ENCODE measurements around the gene LTBP4. TPM values are rescaled to one million over a fixed set of nuclear protein-coding genes. Genes with fewer than 3 reads are reported as not detected.
"Not testable (repeated sequence)": the region's sequence is repeated elsewhere in the genome, so short reads cannot be mapped to it uniquely, and the experiment has no call there.

LTBP4 gene
- total and polyA plus RNA-seq, 2 of the 13 experiments (the other 11 are each of a cell fraction or from before 2014, with no cell fraction given) = 0.86 to 2.3 TPM

DNA sequence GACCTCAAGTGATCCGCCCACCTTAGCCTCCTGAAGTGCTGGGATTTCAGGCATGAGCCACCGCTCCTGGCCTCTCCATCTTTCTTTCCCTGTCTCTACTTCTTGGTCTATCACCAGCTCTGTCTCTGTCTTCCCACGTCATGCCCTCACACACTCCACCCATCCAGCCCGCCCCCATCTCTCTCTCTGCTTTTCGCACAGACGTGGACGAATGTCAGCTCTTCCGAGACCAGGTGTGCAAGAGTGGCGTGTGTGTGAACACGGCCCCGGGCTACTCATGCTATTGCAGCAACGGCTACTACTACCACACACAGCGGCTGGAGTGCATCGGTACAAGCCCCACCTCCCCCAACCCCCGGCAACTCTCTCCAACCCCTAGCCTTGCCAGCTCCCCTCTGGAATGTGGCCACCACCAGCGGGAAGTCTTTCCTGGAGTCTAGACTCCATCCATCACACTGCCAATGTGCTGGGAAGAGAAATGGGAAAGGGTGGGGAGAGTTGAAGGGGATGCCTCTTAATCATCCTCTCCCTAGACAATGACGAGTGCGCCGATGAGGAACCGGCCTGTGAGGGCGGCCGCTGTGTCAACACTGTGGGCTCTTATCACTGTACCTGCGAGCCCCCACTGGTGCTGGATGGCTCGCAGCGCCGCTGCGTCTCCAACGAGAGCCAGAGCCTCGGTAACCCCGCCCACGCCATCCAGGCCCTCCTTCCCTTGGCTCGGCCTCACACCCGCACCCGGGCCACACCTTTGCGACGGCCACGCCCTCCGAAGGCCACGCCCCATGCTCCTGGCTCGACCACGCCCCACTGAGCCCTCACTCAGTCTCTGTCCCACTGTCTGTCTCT is 22.5 kb downstream of the LTBP4 start:
- 36% methylated on average over 29 of the region's 41 CpGs for WGBS (ENCODE audit: low lambda C conversion rate)
- POLR2A ChIA-PET = no interaction called here

DNA sequence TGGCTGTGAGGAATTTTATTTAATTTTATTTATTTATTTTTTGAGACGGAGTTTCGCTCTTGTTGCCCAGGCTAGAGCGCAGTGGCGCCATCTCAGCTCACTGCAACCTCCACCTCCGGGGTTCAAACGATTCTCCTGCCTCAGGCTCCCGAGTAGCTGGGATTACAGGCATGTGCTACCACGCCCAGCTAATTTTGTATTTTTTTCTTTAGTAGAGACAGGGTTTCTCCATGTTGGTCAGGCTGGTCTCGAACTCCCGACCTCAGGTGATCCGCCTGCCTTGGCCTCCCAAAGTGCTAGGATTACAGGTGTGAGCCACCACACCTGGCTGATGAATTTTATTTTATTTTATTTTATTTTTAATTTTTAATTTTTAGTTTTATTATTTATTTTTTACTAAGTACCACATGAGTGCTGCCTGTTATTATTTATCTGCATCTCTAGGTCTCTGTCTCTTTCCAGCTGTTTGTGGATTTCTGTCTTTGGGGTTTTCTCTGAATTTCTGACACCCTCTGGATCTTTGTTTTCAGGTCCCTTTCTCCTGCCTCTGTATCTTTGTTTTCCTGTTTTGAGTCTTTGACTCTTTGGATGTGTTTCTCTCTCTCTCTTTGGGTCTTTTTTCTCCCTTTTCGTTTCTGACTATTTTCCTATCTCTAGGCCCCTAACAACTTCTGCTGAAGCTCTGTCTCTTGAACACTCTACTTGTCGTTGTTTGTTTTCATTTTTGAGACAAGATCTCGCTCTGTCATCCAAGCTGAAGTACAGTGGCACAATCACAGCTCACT is 23.4 kb downstream of the LTBP4 start:
- DNase-seq (ENCODE audit: low spot score); BruUV-seq (replicated peaks); H3K27me3 ChIP-seq (ENCODE audit: control insufficient read depth in 1 of 2, insufficient read depth in 2 of 2, low read length in 2 of 2); H4K20me1 ChIP-seq (ENCODE audit: insufficient read depth, low read length); H3K4me2 ChIP-seq (ENCODE audit: low read depth, low read length); H3K9me3 ChIP-seq (ENCODE audit: low read length); H3K9ac ChIP-seq (ENCODE audit: insufficient read depth, low read depth, low read length); H2AFZ ChIP-seq (ENCODE audit: low read length); intact Hi-C loops (cut with micrococcal nuclease; ENCODE audit: unreplicated experiment); POLR2A ChIA-PET; H3K79me2 ChIP-seq (ENCODE audit: insufficient read depth, low read length); H3K36me3 ChIP-seq (replicated peaks in 1 of 2; ENCODE audit: control insufficient read depth in 1 of 2, insufficient read depth in 2 of 2, low read length in 2 of 2); H3K4me3 ChIP-seq (replicated peaks in 1 of 3; ENCODE audit: insufficient read depth in 1 of 3, low read depth in 2 of 3, low read length in 3 of 3); FAIRE-seq; H3K27ac ChIP-seq (ENCODE audit: extremely low read length, insufficient read depth, low read length); ATAC-seq; H3K4me1 ChIP-seq (ENCODE audit: insufficient read depth, low read length); in situ Hi-C loops (cut with HindIII; ENCODE audit: extremely low pct_ligation_motif_present, low pct_unique_long_range_greater_than_20kb): not testable (repeated sequence)
- WGBS (ENCODE audit: low lambda C conversion rate) = 67% methylated on average over 14 of the region's 14 CpGs
- CTCF ChIA-PET (ENCODE audit: low intra/inter-chr PET ratio, low total read pairs) = interaction anchor here (1.6 kb wide), 1 partner anchor 10 kb away, joined by 3 read pairs; no protein-coding TSS in a partner anchor

More for the DNA sequence above, 22.5 kb downstream of the LTBP4 start:
- DNase-seq (ENCODE audit: low spot score) = peak; percentile 43
- Histone ChIP-seq H3K27me3 (ENCODE audit: control insufficient read depth in 1 of 2, insufficient read depth in 2 of 2, low read length in 2 of 2) (peaks cover 0 to 3% of the 10 kb centered on the region in 2 experiments; a peak in 3 of 5 replicates), H2AFZ (ENCODE audit: low read length) (no peak overlapping the region), H3K9me3 (ENCODE audit: low read length) (no peaks in the 10 kb centered on the region), H3K9ac (ENCODE audit: insufficient read depth, low read depth, low read length) (no peak overlapping the region), H3K4me3 (replicated peaks in 1 of 3; ENCODE audit: insufficient read depth in 1 of 3, low read depth in 2 of 3, low read length in 3 of 3) (no peak overlapping the region; a peak in 1 of 6 replicates), H3K4me1 (ENCODE audit: insufficient read depth, low read length) (peaks cover 6% of the 10 kb centered on the region; the same call in 1 of the 2 replicates), H3K79me2 (ENCODE audit: insufficient read depth, low read length) (no peaks in the 10 kb centered on the region), H3K4me2 (ENCODE audit: low read depth, low read length) (peak overlapping the region; percentile 24; the same call in 1 of the 2 replicates), H4K20me1 (ENCODE audit: insufficient read depth, low read length) (no peaks in the 10 kb centered on the region), H3K36me3 (replicated peaks in 1 of 2; ENCODE audit: control insufficient read depth in 1 of 2, insufficient read depth in 2 of 2, low read length in 2 of 2) (no peaks in the 10 kb centered on the region), H3K27ac (ENCODE audit: extremely low read length, insufficient read depth, low read length) (no peak overlapping the region)
- CTCF ChIA-PET (ENCODE audit: low intra/inter-chr PET ratio, low total read pairs) = no interaction called here
- peak; percentile 68 for ATAC-seq
- in situ Hi-C loops (cut with HindIII; ENCODE audit: extremely low pct_ligation_motif_present, low pct_unique_long_range_greater_than_20kb) = no loop called here
- no peak for FAIRE-seq
- no TSS peak for BruUV-seq (replicated peaks)
- intact Hi-C loops (cut with micrococcal nuclease; ENCODE audit: unreplicated experiment) = no loop called here
- TF ChIP-seq FOXA3 (CRISPR knock-in tag; IDR thresholded peaks at IDR 0.05) (0 out of 2 replicates have a peak, but pooled peaks have one; percentile 8), ZNF34 (CRISPR knock-in tag; IDR thresholded peaks at IDR 0.05; ENCODE audit: borderline replicate concordance) (no peak), STAT5B (CRISPR knock-in tag; IDR thresholded peaks at IDR 0.05) (no peak)
- TF ChIP-seq, protein P1, sequence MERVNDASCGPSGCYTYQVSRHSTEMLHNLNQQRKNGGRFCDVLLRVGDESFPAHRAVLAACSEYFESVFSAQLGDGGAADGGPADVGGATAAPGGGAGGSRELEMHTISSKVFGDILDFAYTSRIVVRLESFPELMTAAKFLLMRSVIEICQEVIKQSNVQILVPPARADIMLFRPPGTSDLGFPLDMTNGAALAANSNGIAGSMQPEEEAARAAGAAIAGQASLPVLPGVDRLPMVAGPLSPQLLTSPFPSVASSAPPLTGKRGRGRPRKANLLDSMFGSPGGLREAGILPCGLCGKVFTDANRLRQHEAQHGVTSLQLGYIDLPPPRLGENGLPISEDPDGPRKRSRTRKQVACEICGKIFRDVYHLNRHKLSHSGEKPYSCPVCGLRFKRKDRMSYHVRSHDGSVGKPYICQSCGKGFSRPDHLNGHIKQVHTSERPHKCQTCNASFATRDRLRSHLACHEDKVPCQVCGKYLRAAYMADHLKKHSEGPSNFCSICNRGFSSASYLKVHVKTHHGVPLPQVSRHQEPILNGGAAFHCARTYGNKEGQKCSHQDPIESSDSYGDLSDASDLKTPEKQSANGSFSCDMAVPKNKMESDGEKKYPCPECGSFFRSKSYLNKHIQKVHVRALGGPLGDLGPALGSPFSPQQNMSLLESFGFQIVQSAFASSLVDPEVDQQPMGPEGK (CRISPR knock-in tag; IDR thresholded peaks at IDR 0.05) = 0 out of 2 replicates have a peak, but pooled peaks have one; percentile 2
- TF ChIP-seq, protein P2, sequence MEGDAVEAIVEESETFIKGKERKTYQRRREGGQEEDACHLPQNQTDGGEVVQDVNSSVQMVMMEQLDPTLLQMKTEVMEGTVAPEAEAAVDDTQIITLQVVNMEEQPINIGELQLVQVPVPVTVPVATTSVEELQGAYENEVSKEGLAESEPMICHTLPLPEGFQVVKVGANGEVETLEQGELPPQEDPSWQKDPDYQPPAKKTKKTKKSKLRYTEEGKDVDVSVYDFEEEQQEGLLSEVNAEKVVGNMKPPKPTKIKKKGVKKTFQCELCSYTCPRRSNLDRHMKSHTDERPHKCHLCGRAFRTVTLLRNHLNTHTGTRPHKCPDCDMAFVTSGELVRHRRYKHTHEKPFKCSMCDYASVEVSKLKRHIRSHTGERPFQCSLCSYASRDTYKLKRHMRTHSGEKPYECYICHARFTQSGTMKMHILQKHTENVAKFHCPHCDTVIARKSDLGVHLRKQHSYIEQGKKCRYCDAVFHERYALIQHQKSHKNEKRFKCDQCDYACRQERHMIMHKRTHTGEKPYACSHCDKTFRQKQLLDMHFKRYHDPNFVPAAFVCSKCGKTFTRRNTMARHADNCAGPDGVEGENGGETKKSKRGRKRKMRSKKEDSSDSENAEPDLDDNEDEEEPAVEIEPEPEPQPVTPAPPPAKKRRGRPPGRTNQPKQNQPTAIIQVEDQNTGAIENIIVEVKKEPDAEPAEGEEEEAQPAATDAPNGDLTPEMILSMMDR (CRISPR knock-in tag; IDR thresholded peaks at IDR 0.05) = 0 out of 2 replicates have a peak, but pooled peaks have one; percentile 12

Data from HepG2 (cell line).